T-cell (primary cell): ENCODE data around the gene HES5. TPM values are rescaled to one million over a fixed set of nuclear protein-coding genes. Genes with fewer than 3 reads are reported as not detected.

Experiments used
- ATAC-seq, 4 experiments: fragments of 200-7000 bp in 3 of 4; fragments of 150-1000 bp in 1 of 4; cut with Tn5 transposase; replicated peaks in 1 of 4; 1 replicate in 3 of 4; 2 replicates in 1 of 4; pipeline ENCODE4 v1.10.0; 2021; ENCODE audit warnings: moderate library complexity in 3 of 4, mild to moderate bottlenecking in 2 of 4, moderate number of reproducible peaks in 1 of 4
- CTCF ChIA-PET, 2 donors: fragments of 300-600 bp; sonication (Branson Sonifier 250); formaldehyde crosslinking; loops; one replicate each; lab custom pipeline; 2022; ENCODE audit warnings: antibody characterized with exemption in 2 of 2; lab: Charles Lee
- POLR2A ChIA-PET, 2 donors: fragments of 300-600 bp; sonication (Branson Sonifier 250); formaldehyde crosslinking; loops; one replicate each; lab custom pipeline; 2022; ENCODE audit warnings: antibody characterized with exemption in 2 of 2; lab: Charles Lee
- DNase-seq, 35 experiments: peaks; one replicate each; pipeline versions ENCODE4 v3.0.0 to v3.0.0-alpha.2; 2013 to 2023
- H3K27ac ChIP-seq: one replicate; pipeline ENCODE4 v1.5.1; 2013; ENCODE audit warnings: low read length
- H3K27me3 ChIP-seq, 2 experiments: replicated peaks in 1 of 2; 1 replicate in 1 of 2; 2 replicates in 1 of 2; pipeline versions ENCODE4 v1.6.1 to v1.7.0; 2013; ENCODE audit warnings: low read length in 1 of 2, mixed read lengths in 1 of 2; ENCODE audit not compliant: control insufficient read depth in 2 of 2, insufficient read depth in 2 of 2; ENCODE audit errors: extremely low read depth in 1 of 2
- H3K36me3 ChIP-seq, 2 donors: 1 replicate in 1 of 2; 2 replicates in 1 of 2; pipeline versions ENCODE4 v1.6.1 to v1.7.0; 2013; ENCODE audit warnings: low read length in 1 of 2; ENCODE audit not compliant: control insufficient read depth in 2 of 2, insufficient read depth in 1 of 2; ENCODE audit errors: extremely low read depth in 1 of 2
- H3K4me1 ChIP-seq, 2 experiments: 1 replicate in 1 of 2; 2 replicates in 1 of 2; pipeline versions ENCODE4 v1.6.1 to v1.7.0; 2013; ENCODE audit warnings: low read length in 2 of 2, mixed read lengths in 1 of 2; ENCODE audit not compliant: insufficient read depth in 2 of 2, control insufficient read depth in 1 of 2; ENCODE audit errors: extremely low read depth in 1 of 2
- H3K4me3 ChIP-seq, 2 donors: 1 replicate in 1 of 2; 2 replicates in 1 of 2; pipeline versions ENCODE4 v1.5.1 to v1.7.0; 2013; ENCODE audit warnings: mild to moderate bottlenecking in 2 of 2, low read length in 1 of 2, moderate library complexity in 1 of 2; ENCODE audit not compliant: control insufficient read depth in 1 of 2; ENCODE audit errors: extremely low read depth in 1 of 2
- H3K9me3 ChIP-seq: 2 replicates; pipeline ENCODE4 v1.7.0; 2013
- H3K27ac Mint-ChIP-seq, 2 donors: one replicate each; pipeline ENCODE4 v1.8.0; 2020 to 2021; ENCODE audit warnings: mild to moderate bottlenecking in 2 of 2, mixed read lengths in 2 of 2
- H3K27me3 Mint-ChIP-seq, 2 donors: one replicate each; pipeline ENCODE4 v1.8.0; 2021 to 2022; ENCODE audit warnings: mixed read lengths in 2 of 2
- H3K36me3 Mint-ChIP-seq: one replicate; pipeline ENCODE4 v1.8.0; 2021; ENCODE audit warnings: mixed read lengths
- H3K4me1 Mint-ChIP-seq, 3 donors: one replicate each; pipeline ENCODE4 v1.8.0; 2020 to 2022; ENCODE audit warnings: mixed read lengths in 3 of 3, mild to moderate bottlenecking in 1 of 3
- H3K4me3 Mint-ChIP-seq, 3 donors: one replicate each; pipeline ENCODE4 v1.8.0; 2020 to 2022; ENCODE audit warnings: mild to moderate bottlenecking in 3 of 3, mixed read lengths in 3 of 3, moderate library complexity in 3 of 3
- H3K9me3 Mint-ChIP-seq, 3 donors: one replicate each; pipeline ENCODE4 v1.8.0; 2020 to 2022; ENCODE audit warnings: mixed read lengths in 3 of 3
- WGBS: methylation state at CpG from one replicate; pipeline ENCODE4 v1.1.5; 2013; ENCODE audit warnings: missing lambda C conversion rate; ENCODE audit not compliant: insufficient coverage; 5-methylcytosine and 5-hydroxymethylcytosine counted together
- total RNA-seq, 35 experiments: library from RNA in 6 of 35; stranded (reverse) in 6 of 35; fragments of 120-200 nt in 1 of 35; gene quantifications; one replicate each; pipeline versions ENCODE4 v1.2.1 to v1.2.4 and lab custom pipeline; 2013 to 2026

Gene HES5
- total RNA-seq, 5 donors from 2014 or later (not counting 1 experiment from before 2014, with no cell fraction given): not detected

DNA sequence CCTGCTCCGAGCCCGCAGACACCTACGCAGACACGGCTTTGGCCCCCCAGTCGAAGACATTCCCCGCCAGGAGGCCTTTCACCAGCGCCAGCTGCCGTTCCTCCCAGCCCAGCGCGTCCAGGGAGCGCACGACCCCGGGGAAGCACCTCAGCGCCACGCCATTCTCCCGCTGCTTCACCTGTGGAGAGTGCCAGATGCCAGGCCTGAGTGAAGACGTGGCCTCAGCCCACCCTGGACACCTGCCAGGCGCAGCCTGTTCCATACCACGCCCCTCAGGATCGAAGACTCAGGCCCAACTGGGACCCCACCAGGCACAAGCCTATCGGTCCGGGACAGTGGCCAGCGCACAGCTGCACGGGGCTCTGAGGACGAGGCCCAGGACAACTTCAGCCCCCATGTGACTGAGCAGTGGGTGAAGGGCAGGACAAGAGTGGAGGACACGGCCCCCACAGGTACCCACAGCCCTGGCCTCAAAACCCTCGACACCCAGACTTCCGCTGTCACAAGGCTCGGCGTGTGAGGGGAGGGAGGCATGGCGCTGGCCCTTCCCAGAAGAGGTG is 17.1 kb downstream of the HES5 start:
- H3K9me3 ChIP-seq: no peaks in the 10 kb centered on the region
- no peak overlapping the region for H3K27ac ChIP-seq
- ChIA-PET CTCF (no interaction called here), POLR2A (no interaction called here)
- Mint-ChIP-seq H3K4me1 (no peaks in the 10 kb centered on the region), H3K9me3 (no peaks in the 10 kb centered on the region), H3K27me3 (no peaks in the 10 kb centered on the region), H3K36me3 (peaks cover 20% of the 10 kb centered on the region), H3K27ac (no peak overlapping the region), H3K4me3 (no peak overlapping the region)
- ATAC-seq (no peak), DNase-seq (no peak)
- no peak overlapping the region for H3K4me3 ChIP-seq
- no peaks in the 10 kb centered on the region for H3K4me1 ChIP-seq
- peaks cover 36 to 90% of the 10 kb centered on the region in 2 donors for H3K36me3 ChIP-seq
- 96% methylated on average over 28 of the region's 31 CpGs for WGBS
- H3K27me3 ChIP-seq: no peaks in the 10 kb centered on the region

- DNase-seq (no peak), ATAC-seq (no peak)
- ChIA-PET CTCF (no interaction called here), POLR2A (no interaction called here)
- no peak overlapping the region for H3K27ac Mint-ChIP-seq
- Histone ChIP-seq H3K36me3 (peaks cover 27 to 69% of the 10 kb centered on the region in 2 donors), H3K4me1 (peaks cover 0 to 4% of the 10 kb centered on the region in 2 experiments), H3K9me3 (no peaks in the 10 kb centered on the region), H3K27ac (no peak overlapping the region), H3K27me3 (no peaks in the 10 kb centered on the region), H3K4me3 (no peak overlapping the region)
- no peaks in the 10 kb centered on the region for H3K27me3 Mint-ChIP-seq
- WGBS: 95% methylated on average over 27 of the region's 27 CpGs
- no peaks in the 10 kb centered on the region for H3K9me3 Mint-ChIP-seq
- no peak overlapping the region for H3K4me3 Mint-ChIP-seq
- H3K4me1 Mint-ChIP-seq: no peaks in the 10 kb centered on the region
- H3K36me3 Mint-ChIP-seq: peaks cover 12% of the 10 kb centered on the region
These were observed 19.5 kb downstream of the HES5 start for GRCh38 chr1:2510366-2511155.

DNA sequence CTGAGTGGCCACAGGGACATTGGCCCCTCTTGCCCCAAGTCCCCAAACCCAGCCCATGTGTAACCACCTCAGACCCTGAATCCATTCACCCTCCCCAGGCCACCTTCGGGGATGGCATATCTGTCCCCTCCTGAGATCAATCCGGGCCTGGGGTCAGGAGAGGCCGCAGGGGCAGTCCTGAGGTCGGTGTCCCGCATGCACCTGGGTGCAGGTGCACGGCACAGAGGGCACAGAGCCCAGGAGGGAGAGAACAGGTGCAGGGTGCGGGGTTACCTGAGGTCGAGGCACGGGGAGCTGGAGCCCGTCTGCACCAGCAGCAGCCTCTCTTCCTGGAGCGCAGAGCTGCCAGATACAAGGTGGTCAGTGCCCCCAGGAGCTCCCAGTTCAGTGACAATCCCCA is 20.5 kb downstream of the HES5 start:
- 95% methylated on average over 8 of the region's 11 CpGs for whole genome bisulfite sequencing
- POLR2A ChIA-PET: no interaction called here
- peaks cover 12% of the 10 kb centered on the region for H3K36me3 Mint-ChIP-seq
- CTCF ChIA-PET: no interaction called here
- no peaks in the 10 kb centered on the region for H3K4me1 Mint-ChIP-seq
- no peaks in the 10 kb centered on the region for H3K9me3 Mint-ChIP-seq
- H3K27me3 Mint-ChIP-seq: no peaks in the 10 kb centered on the region
- ATAC-seq: no peak
- peaks cover 0 to 4% of the 10 kb centered on the region in 2 experiments for H3K4me1 ChIP-seq
- H3K27me3 ChIP-seq: no peaks in the 10 kb centered on the region
- DNase-seq: no peak
- H3K4me3 Mint-ChIP-seq: no peak overlapping the region
- H3K9me3 ChIP-seq: no peaks in the 10 kb centered on the region
- no peak overlapping the region for H3K4me3 ChIP-seq
- peaks cover 24 to 61% of the 10 kb centered on the region in 2 donors for H3K36me3 ChIP-seq
- H3K27ac Mint-ChIP-seq: no peak overlapping the region
- H3K27ac ChIP-seq: no peak overlapping the region

DNA sequence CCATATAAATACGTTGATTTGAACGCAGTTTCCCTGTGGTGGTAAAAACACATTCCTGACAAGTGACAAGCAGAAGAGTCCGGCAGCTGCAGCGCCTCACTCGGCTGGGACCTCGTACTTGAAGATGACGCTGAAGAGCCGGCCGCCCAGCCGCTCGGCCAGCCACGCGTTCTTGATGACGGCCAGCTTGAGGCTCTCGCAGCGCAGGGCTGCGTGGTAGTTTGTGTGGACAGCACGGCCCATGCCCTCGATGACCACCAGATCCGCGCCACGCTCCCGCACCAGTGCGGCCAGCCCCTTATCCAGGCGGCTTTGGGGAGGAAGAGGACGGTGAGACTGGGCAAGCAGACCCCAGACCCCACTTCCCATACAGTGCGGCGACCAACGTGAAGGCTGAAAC is 21.3 kb downstream of the HES5 start:
- no peaks in the 10 kb centered on the region for H3K9me3 ChIP-seq
- Mint-ChIP-seq H3K4me3 (no peak overlapping the region), H3K27me3 (no peaks in the 10 kb centered on the region), H3K27ac (no peak overlapping the region), H3K36me3 (peaks cover 12% of the 10 kb centered on the region), H3K4me1 (no peaks in the 10 kb centered on the region), H3K9me3 (no peaks in the 10 kb centered on the region)
- no peaks in the 10 kb centered on the region for H3K27me3 ChIP-seq
- 96% methylated on average over 21 of the region's 29 CpGs for WGBS
- H3K36me3 ChIP-seq: peaks cover 19 to 55% of the 10 kb centered on the region in 2 donors
- DNase-seq (no peak), ATAC-seq (no peak)
- no peak overlapping the region for H3K4me3 ChIP-seq
- H3K4me1 ChIP-seq: peaks cover 0 to 4% of the 10 kb centered on the region in 2 experiments
- no peak overlapping the region for H3K27ac ChIP-seq
- ChIA-PET POLR2A (no interaction called here), CTCF (no interaction called here)

DNA sequence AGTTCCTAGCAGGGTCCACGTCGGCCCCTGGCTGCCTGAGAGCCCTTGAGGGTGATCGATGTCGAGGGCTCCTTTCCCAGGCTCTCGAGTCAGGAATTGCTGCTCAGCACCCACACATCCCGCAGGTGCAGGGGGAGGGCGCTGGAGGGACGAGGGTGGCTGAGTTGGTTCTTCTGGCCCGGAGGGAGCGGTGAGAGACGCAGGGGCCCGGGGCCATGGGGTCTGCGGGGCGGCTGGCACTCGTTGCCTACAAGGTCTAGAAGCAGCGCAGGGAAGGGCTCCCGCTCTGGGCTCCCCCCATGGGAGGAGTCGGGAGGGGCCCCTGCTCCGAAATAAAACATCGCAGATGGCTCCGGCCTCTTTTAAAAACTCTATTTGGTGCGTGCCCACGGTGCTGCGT is 21.9 kb downstream of the HES5 start:
- DNase-seq (no peak), ATAC-seq (no peak)
- ChIA-PET CTCF (no interaction called here), POLR2A (no interaction called here)
- H3K4me3 Mint-ChIP-seq: no peak overlapping the region
- Histone ChIP-seq H3K4me3 (no peak overlapping the region), H3K36me3 (peaks cover 15 to 49% of the 10 kb centered on the region in 2 donors), H3K4me1 (peaks cover 0 to 4% of the 10 kb centered on the region in 2 experiments), H3K9me3 (no peaks in the 10 kb centered on the region), H3K27ac (no peak overlapping the region), H3K27me3 (no peaks in the 10 kb centered on the region)
- no peaks in the 10 kb centered on the region for H3K27me3 Mint-ChIP-seq
- no peak overlapping the region for H3K27ac Mint-ChIP-seq
- no peaks in the 10 kb centered on the region for H3K9me3 Mint-ChIP-seq
- H3K36me3 Mint-ChIP-seq: peaks cover 12% of the 10 kb centered on the region
- no peaks in the 10 kb centered on the region for H3K4me1 Mint-ChIP-seq
- 91% methylated on average over 16 of the region's 24 CpGs for WGBS

- ChIA-PET POLR2A (no interaction called here), CTCF (no interaction called here)
- Mint-ChIP-seq H3K36me3 (peaks cover 12% of the 10 kb centered on the region), H3K9me3 (no peaks in the 10 kb centered on the region), H3K27ac (no peak overlapping the region), H3K27me3 (no peaks in the 10 kb centered on the region), H3K4me3 (no peak overlapping the region), H3K4me1 (no peaks in the 10 kb centered on the region)
- Histone ChIP-seq H3K27ac (no peak overlapping the region), H3K36me3 (peaks cover 11 to 45% of the 10 kb centered on the region in 2 donors), H3K9me3 (no peaks in the 10 kb centered on the region), H3K4me3 (no peak overlapping the region), H3K27me3 (no peaks in the 10 kb centered on the region), H3K4me1 (peaks cover 0 to 4% of the 10 kb centered on the region in 2 experiments)
- DNase-seq (no peak), ATAC-seq (no peak)
- 100% methylated on average over 4 of the region's 6 CpGs for WGBS
These were observed 22.3 kb downstream of the HES5 start for GRCh38 chr1:2507744-2508155.
